Omental fat pad (tissue), 4 donors: ENCODE results near the gene ZGPAT. TPM values are rescaled to one million over a fixed set of nuclear protein-coding genes. Genes with fewer than 3 reads are reported as not detected.

ENCODE experiments used
- ATAC-seq: fragments of 150-250 bp; one replicate; pipeline ENCODE4 v1.9.1; 2016; ENCODE audit warnings: mild to moderate bottlenecking, moderate library complexity; ENCODE audit not compliant: low FRiP score
- DNase-seq: peaks from one replicate; pipeline ENCODE4 v3.0.0-alpha.2; 2019; ENCODE audit warnings: low spot score
- total RNA-seq, 4 donors: library from RNA; depleted of rRNA; stranded (reverse); fragments of >200 nt; gene quantifications; one replicate each; pipeline ENCODE4 v1.1.0, GENCODE V29; 2016
- TF ChIP-seq, protein P1 (sequence below), 3 donors: fragments of 450-650 bp; IDR thresholded peaks; one replicate each; pipeline ENCODE4 v1.5.1; 2016 to 2017; ENCODE audit warnings: antibody characterized with exemption in 3 of 3, mild to moderate bottlenecking in 3 of 3, moderate library complexity in 2 of 3

ZGPAT gene
- total RNA-seq, 4 donors from 2014 or later = 13.2 to 34.5 (median 20.6) TPM

DNA sequence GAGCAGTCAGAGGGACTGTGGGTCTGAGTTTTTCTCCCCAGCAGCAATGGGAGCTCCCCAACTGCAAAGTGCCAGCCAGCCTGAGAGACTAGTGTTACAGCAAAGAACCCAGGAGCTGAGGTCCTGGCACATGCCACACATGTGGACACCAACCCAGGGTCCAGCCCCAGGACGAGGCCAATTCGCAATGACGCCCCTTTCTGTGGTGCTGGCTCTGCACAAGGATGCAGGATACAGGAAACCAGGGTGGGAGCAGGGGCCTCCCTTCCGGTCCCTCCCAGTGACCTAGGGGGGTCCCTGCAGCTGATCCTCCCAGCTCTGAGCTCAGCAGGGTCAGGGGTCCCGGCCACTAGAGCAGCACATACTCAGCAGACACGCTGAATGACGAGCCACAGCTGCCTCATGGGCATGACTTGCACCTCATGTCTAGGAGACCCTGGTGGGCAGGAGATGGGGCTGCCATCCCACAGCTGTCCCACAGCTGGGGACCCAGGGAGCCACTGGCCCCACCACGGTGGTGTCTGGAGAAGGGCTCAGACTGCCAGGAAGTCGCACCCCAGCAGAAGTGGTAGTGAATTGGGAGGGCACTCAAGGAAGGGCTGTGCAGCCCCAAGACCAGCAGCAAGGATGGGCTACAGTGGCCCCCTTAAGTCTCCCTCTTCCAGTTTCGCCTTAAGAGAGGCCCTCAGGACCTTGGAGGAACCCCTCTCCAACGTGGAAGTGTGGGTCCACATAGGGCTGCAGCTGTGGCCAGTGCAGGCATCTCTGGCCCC lies 3.7 kb upstream of the ZGPAT start:
- DNase-seq = no peak
- no peak for ATAC-seq
- TF ChIP-seq, protein P1, sequence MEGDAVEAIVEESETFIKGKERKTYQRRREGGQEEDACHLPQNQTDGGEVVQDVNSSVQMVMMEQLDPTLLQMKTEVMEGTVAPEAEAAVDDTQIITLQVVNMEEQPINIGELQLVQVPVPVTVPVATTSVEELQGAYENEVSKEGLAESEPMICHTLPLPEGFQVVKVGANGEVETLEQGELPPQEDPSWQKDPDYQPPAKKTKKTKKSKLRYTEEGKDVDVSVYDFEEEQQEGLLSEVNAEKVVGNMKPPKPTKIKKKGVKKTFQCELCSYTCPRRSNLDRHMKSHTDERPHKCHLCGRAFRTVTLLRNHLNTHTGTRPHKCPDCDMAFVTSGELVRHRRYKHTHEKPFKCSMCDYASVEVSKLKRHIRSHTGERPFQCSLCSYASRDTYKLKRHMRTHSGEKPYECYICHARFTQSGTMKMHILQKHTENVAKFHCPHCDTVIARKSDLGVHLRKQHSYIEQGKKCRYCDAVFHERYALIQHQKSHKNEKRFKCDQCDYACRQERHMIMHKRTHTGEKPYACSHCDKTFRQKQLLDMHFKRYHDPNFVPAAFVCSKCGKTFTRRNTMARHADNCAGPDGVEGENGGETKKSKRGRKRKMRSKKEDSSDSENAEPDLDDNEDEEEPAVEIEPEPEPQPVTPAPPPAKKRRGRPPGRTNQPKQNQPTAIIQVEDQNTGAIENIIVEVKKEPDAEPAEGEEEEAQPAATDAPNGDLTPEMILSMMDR (IDR thresholded peaks at IDR 0.05) = no peak

DNA sequence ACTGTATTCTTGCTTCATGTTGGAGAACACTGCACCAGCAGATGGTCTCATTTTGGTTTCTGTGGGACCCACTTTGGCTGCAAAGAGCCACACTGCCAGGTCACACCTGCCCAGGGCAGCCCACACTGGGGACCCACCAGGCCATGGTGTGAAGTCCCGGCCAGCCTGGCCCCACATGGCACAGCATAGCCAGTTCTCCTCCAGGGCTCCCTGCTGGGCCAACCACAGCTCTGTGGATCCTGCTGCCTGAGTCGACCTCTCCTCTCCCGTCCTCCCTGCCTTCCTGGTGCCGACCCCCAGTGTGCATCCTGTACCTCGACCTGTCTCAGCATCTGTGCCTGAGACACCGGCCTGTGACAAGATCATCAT lies 3.1 kb upstream of the ZGPAT start:
- DNase-seq (no peak), ATAC-seq (no peak)
- TF ChIP-seq, protein P1 (IDR thresholded peaks at IDR 0.05) = no peak

DNA sequence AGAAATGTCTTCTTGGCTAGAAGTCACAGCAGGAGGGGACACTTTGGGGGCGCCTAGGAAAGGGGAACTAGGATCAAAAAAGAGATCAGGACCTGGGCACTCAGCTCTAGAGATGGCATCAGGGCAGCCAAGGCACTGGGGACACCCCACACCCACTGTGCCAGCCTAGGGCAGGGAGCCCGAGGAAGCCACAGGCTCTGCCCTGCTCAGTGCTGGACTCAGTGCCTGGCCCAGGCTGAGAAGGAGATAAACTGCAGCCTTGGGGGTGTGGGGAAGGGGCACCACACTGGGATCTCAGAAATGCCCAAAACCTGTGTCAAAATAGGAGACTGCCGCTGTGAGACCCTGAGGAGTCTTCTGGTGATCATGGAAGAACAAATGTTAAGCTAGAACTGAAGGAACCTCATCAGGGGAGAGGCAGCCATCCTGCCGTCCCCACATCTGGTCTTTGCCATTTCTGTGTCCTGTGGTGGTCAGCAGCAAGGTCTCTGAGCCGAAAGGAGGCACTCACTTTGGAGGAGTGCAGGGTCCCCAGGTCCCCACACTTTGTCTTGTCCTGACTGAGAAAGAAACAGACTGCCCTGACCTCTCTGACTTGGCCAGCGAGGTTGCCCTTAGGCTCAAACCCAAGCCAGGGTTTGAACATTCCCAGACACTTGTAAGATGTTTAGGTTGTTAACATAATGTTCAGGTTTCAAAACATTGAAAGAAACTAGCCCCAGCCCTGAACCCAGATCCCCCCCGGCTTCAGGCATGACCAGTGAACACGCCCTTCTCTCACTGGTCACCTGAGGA lies 2.4 kb upstream of the ZGPAT start:
- ATAC-seq (no peak), DNase-seq (no peak)
- TF ChIP-seq, protein P1 (IDR thresholded peaks at IDR 0.05) = no peak

DNA sequence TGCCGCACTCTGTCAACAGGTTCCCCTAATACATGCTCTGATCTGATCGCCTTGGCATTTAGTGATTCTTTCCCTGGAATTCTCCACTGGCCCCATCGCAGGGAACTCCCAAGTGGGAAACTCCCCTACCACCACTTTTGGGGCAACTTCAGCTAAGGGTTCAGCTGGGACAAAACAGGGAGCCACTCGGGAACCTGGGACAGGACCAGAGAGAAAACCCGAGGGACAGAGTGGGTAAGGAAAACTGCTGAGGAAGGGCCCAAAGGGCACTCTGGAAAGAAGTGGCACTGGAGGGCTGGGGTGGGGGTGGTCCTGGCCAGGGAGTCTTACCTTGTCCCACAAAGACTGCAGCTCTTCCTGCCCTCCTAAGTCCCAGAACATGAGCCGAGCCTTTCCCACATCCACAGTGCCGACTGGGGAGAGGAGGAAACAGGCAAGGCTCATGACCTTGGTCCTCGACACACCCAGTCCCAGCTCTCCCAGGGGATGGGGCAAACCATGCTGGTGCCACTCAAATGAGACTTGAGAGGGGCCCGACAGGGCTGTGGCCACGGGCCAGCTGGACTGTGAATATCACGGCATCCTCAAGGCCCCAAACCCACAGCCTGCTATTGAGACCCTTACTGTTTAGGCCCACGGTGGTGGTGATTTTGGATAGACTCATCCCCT lies 1.7 kb upstream of the ZGPAT start:
- DNase-seq = no peak
- TF ChIP-seq, protein P1 (IDR thresholded peaks at IDR 0.05) = no peak

DNA sequence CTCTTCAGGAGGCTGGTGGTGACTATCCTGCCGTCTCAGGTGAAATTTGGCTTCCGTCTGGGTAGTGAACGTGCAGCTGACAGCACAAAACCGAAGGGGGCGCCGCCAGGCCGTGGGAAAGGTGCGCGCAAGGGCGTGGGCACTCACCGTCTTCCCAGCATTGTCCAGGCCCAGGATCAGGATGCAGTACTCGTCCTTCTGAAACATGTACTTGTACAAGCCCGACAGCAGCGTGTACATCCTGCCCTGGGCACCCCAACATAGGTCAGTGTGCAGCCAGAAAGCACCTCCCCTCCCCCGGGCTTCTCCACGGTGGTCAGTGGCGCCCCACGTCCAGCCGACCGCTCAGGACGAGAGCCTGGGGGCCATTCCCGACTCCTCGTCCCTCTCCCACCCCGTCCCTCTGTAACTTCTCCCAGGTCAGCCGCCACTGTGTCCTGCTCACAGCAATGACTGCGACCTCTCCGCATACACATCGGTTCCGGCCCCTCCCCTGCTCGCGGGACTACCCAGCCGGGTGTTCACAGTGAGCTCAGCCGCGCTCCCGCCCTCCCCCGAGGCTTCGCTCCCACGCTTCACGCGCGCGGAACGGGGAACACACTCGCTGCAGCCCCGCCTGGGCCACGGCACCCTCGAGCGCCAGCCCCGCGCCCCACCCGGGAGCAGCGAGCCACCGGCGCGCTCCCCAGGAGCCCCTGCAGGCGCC lies 834 bp upstream of the ZGPAT start:
- no peak for DNase-seq
- ATAC-seq = peak; percentile 51
- TF ChIP-seq, protein P1 (IDR thresholded peaks at IDR 0.05) = no peak

More for the DNA sequence above, 1.7 kb upstream of the ZGPAT start:
- no peak for ATAC-seq

DNA sequence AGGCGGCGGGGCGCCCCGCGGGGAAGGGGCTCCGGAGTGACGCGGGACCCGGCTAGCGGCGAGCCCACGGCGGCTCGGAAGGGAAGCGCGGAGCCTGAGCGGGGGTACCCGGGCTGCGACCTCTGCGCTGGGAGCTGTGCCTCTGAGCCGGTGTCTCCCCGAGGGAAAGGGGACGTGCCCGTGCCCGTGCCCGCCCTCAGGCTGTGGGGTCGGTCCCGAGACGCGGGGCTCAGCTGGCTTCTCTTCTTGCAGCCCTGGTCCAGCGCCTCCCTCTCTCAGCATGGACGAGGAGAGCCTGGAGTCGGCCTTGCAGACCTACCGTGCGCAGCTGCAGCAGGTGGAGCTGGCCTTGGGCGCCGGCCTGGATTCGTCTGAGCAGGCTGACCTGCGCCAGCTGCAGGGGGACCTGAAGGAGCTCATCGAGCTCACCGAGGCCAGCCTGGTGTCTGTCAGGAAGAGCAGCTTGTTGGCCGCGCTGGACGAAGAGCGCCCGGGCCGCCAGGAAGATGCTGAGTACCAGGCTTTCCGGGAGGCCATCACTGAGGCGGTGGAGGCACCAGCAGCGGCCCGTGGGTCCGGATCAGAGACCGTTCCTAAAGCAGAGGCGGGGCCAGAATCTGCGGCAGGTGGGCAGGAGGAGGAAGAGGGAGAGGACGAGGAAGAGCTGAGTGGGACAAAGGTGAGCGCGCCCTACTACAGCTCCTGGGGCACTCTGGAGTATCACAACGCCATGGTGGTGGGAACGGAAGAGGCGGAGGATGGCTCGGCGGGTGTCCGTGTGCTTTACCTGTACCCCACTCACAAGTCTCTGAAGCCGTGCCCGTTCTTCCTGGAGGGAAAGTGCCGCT lies 686 bp downstream of the ZGPAT start:
- ATAC-seq (no peak), DNase-seq (no peak)
- TF ChIP-seq, protein P1 (IDR thresholded peaks at IDR 0.05) = no peak
